Measurements from ENCODE around the gene ATP6AP1.
A peak's percentile ranks its signal among the peaks of the same experiment; 100 is the strongest.

The ATP6AP1 gene

GRCh38 chrX:154449618-154450017, 21.1 kb downstream of the ATP6AP1 start:
- DNase-seq (ENCODE audit: low read depth), result no peak

GRCh38 chrX:154450312-154450711, 21.8 kb downstream of the ATP6AP1 start:
- no peak for DNase-seq (ENCODE audit: low read depth)

GRCh38 chrX:154452823-154453222, 24.3 kb downstream of the ATP6AP1 start:
- DNase-seq (ENCODE audit: low read depth), result no peak

- peak; percentile 42 for DNase-seq (ENCODE audit: low read depth)
Measured at GRCh38 chrX:154457491-154458115, 29.1 kb downstream of the ATP6AP1 start.

GRCh38 chrX:154458116-154458953, 29.9 kb downstream of the ATP6AP1 start, which contains the start of gene PLXNA3:
TSS of gene PLXNA3 (plus strand) at chrX:154458281. CDS start at chrX:154460184, 1,903 bp downstream.
- DNase-seq (ENCODE audit: low read depth), result peak; percentile 49

- no peak for DNase-seq (ENCODE audit: low read depth)
Measured at GRCh38 chrX:154458954-154459778, 30.7 kb downstream of the ATP6AP1 start.

GRCh38 chrX:154459832-154460231, 31.4 kb downstream of the ATP6AP1 start:
- DNase-seq (ENCODE audit: low read depth), result no peak

- DNase-seq (ENCODE audit: low read depth), result no peak
Measured at GRCh38 chrX:154460326-154460725, 31.8 kb downstream of the ATP6AP1 start.

GRCh38 chrX:154462396-154462795, 33.9 kb downstream of the ATP6AP1 start:
- no peak for DNase-seq (ENCODE audit: low read depth)

- DNase-seq (ENCODE audit: low read depth), result no peak
Measured at GRCh38 chrX:154463611-154464220, 35.2 kb downstream of the ATP6AP1 start.

- DNase-seq (ENCODE audit: low read depth), result no peak
Measured at GRCh38 chrX:154464806-154465365, 36.4 kb downstream of the ATP6AP1 start.

GRCh38 chrX:154465601-154466000, 37.1 kb downstream of the ATP6AP1 start:
- DNase-seq (ENCODE audit: low read depth), result no peak

GRCh38 chrX:154466036-154466435, 37.6 kb downstream of the ATP6AP1 start:
- no peak for DNase-seq (ENCODE audit: low read depth)

- DNase-seq (ENCODE audit: low read depth), result no peak
Measured at GRCh38 chrX:154466907-154467306, 38.4 kb downstream of the ATP6AP1 start.

GRCh38 chrX:154467556-154467955, 39.1 kb downstream of the ATP6AP1 start:
- no peak for DNase-seq (ENCODE audit: low read depth)

- no peak for DNase-seq (ENCODE audit: low read depth)
Measured at GRCh38 chrX:154468217-154468616, 39.7 kb downstream of the ATP6AP1 start.

- no peak for DNase-seq (ENCODE audit: low read depth)
Measured at GRCh38 chrX:154469114-154469513, 40.6 kb downstream of the ATP6AP1 start.

- no peak for DNase-seq (ENCODE audit: low read depth)
Measured at GRCh38 chrX:154469880-154470279, 41.4 kb downstream of the ATP6AP1 start.

- no peak for DNase-seq (ENCODE audit: low read depth)
Measured at GRCh38 chrX:154470434-154470833, 42.0 kb downstream of the ATP6AP1 start.

- DNase-seq (ENCODE audit: low read depth), result no peak
Measured at GRCh38 chrX:154470914-154471568, 42.6 kb downstream of the ATP6AP1 start.

Data from activated T-helper 9 cell treated with anti-CD3 and anti-CD28 coated beads, Interleukin-2, amount 50 U/mL, for 16 hours (primary cell).